ENCODE measurements around the gene CXCL6.

GRCh38 chr4:73872316-73873108, 36.0 kb downstream of the CXCL6 start:
- TF ChIP-seq RARB (CRISPR knock-in tag; IDR thresholded peaks at IDR 0.05) (no peak), BACH2 (CRISPR knock-in tag; IDR thresholded peaks at IDR 0.05; ENCODE audit: borderline replicate concordance) (no peak), CSRNP3 (CRISPR knock-in tag; IDR thresholded peaks at IDR 0.05) (no peak), TCF4 (CRISPR knock-in tag; IDR thresholded peaks at IDR 0.05; ENCODE audit: borderline replicate concordance) (no peak), PATZ1 (CRISPR knock-in tag; IDR thresholded peaks at IDR 0.05; ENCODE audit: borderline replicate concordance) (no peak), ZNF8 (CRISPR knock-in tag; IDR thresholded peaks at IDR 0.05) (no peak), PPARA (CRISPR knock-in tag; IDR thresholded peaks at IDR 0.05; ENCODE audit: borderline replicate concordance) (no peak), ARNTL (CRISPR knock-in tag; IDR thresholded peaks at IDR 0.05; ENCODE audit: borderline replicate concordance, low read depth) (no peak)
- TF ChIP-seq, protein P1, sequence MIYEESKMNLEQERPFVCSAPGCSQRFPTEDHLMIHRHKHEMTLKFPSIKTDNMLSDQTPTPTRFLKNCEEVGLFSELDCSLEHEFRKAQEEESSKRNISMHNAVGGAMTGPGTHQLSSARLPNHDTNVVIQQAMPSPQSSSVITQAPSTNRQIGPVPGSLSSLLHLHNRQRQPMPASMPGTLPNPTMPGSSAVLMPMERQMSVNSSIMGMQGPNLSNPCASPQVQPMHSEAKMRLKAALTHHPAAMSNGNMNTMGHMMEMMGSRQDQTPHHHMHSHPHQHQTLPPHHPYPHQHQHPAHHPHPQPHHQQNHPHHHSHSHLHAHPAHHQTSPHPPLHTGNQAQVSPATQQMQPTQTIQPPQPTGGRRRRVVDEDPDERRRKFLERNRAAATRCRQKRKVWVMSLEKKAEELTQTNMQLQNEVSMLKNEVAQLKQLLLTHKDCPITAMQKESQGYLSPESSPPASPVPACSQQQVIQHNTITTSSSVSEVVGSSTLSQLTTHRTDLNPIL (CRISPR knock-in tag; IDR thresholded peaks at IDR 0.05; ENCODE audit: low read depth): no peak
